IPS-20b (cell line): ENCODE measurements around the gene SLC43A2.
"Not testable (repeated sequence)": the region's sequence is repeated elsewhere in the genome, so short reads cannot be mapped to it uniquely, and the experiment has no call there.

Source experiments
- H3K27ac ChIP-seq: one replicate; pipeline ENCODE4 v1.5.1; 2013; ENCODE audit warnings: low read length
- H3K27me3 ChIP-seq: 2 replicates; pipeline ENCODE4 v1.6.1; 2013; ENCODE audit warnings: mild to moderate bottlenecking, low read length, inconsistent platforms; ENCODE audit not compliant: insufficient read depth
- H3K36me3 ChIP-seq: 2 replicates; pipeline ENCODE4 v1.6.1; 2013; ENCODE audit warnings: low read depth, mild to moderate bottlenecking, inconsistent platforms, low read length, moderate library complexity; ENCODE audit not compliant: insufficient read depth
- H3K4me1 ChIP-seq: 2 replicates; pipeline ENCODE4 v1.6.1; 2013; ENCODE audit warnings: mild to moderate bottlenecking, control low read depth, inconsistent platforms, low read length, moderate library complexity; ENCODE audit not compliant: insufficient read depth
- H3K4me3 ChIP-seq: 2 replicates; pipeline ENCODE4 v1.5.1; 2013; ENCODE audit warnings: mild to moderate bottlenecking, low read length, inconsistent platforms
- H3K9ac ChIP-seq: 2 replicates; pipeline ENCODE4 v1.6.1; 2013; ENCODE audit warnings: low read depth, mild to moderate bottlenecking, inconsistent platforms, low read length, moderate library complexity
- H3K9me3 ChIP-seq: 2 replicates; pipeline ENCODE4 v1.6.1; 2013; ENCODE audit warnings: mild to moderate bottlenecking, low read depth, low read length, inconsistent platforms; ENCODE audit not compliant: insufficient read depth

Gene SLC43A2

DNA sequence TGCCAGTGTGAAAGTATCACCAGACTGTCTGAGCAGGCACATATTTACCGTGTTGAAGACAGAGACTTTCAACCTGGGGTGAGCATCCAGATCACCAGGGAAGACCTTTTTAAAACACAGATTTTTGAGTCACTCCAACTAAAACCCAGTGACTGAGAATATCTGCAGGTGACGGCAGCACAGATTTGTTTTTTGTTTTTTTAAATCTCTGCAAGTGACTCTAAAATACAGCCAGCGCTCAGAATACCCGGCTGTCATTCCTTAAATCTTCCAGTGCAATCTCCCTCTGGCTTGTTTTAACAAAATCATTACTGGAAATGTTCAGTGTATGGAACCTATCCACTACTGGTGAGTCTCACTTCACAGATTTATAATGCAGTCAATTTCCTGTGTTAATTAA, 92.9 kb downstream of the SLC43A2 start:
- Histone ChIP-seq H3K9me3 (no peaks in the 10 kb centered on the region), H3K27me3 (no peaks in the 10 kb centered on the region), H3K4me1 (no peaks in the 10 kb centered on the region), H3K4me3 (no peak overlapping the region), H3K27ac (no peak overlapping the region), H3K9ac (no peak overlapping the region), H3K36me3 (peaks cover 72% of the 10 kb centered on the region)

DNA sequence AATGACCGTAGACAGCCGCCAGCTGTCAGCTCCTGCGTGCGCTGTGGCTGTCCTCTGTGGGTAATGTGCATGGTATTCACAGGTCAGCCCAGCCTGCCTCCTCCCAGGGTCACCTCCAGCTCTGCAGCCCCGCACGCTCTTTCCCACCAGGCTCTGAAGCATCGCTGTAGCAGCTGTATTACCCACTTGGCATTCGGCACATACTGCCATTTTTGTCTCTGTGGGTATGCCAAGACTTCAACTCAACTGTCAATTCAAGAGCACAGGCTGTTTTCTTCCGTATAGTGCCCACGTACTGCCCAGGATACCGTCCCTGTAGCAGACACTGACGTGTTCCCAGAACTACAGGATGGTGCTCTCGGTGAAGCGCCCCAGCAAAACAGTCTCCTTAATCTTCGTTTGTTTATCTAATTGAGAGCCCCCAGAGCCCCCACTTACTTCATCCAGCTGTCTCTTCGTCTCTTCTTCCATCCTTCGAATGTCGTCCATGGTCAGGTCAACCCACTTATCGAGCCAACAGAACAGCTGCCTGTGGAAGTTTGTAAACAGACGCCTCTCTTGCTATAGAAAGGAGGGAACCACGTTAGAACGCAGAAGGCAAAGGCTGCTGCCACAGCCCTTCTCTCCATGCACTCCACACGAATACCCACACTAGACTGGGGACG, 94.8 kb downstream of the SLC43A2 start:
- Histone ChIP-seq H3K9ac (no peak overlapping the region), H3K27me3 (no peaks in the 10 kb centered on the region), H3K27ac (no peak overlapping the region), H3K36me3 (peaks cover 69% of the 10 kb centered on the region), H3K4me3 (no peak overlapping the region), H3K4me1 (no peaks in the 10 kb centered on the region), H3K9me3 (no peaks in the 10 kb centered on the region)

DNA sequence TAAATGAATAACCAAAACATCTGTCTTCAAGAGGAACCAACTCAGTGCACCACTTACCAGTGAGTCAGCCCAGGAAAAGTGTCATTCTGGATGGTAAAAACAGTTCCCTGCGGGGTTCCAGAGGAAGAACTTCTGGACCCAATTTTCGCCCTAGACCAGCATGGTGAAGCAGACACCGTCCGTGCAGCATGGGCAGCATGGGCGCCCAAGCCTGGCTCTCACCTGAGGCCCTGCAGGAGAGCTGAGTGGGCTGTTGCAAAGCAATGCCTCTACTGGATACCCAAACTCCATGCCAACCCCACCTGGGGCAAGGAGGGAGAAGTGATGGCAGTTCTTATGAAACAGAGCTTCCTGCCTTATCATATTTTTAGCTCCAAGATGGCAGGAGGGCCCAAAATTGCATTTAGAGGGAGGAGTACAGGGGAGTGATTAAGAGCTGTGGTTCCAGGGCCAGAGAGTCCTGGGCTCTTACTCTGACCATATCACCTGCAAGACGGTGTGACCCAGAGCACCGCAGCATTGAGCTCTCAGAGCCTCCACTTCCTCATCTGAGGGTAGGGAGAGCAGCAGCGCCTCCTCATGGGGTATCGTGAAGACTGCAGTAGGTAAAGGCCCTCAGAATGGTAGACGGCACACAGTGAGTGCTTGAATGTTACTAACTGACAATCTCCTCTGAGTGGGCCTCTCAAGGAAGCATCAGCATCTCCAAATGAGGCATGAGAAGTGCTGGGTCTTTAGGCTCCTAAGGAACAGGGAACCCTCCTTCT, 95.6 kb downstream of the SLC43A2 start:
- no peaks in the 10 kb centered on the region for H3K27me3 ChIP-seq
- peaks cover 61% of the 10 kb centered on the region for H3K36me3 ChIP-seq
- H3K9ac ChIP-seq, result no peak overlapping the region
- no peak overlapping the region for H3K27ac ChIP-seq
- no peak overlapping the region for H3K4me3 ChIP-seq
- no peaks in the 10 kb centered on the region for H3K9me3 ChIP-seq
- H3K4me1 ChIP-seq, result no peaks in the 10 kb centered on the region

DNA sequence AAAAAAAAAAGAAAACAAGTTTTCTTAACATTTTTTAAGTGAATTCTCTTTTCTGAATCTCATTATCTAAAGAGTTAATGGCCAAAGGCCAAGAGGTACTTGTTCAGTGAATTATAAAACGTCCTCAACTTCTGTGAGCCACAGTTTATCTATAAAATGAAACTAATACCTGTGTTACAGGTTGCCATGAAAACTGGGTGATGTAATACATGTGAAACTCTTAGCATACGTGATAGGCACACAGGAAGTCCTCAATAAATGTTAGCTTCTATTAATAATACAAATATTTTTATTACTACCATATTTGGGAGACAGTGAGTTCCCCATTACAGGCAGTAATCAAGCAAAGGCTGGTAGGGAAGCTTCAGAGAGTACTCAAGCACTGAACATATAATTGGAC, 98.8 kb downstream of the SLC43A2 start:
- no peaks in the 10 kb centered on the region for H3K4me1 ChIP-seq
- H3K27me3 ChIP-seq, result no peaks in the 10 kb centered on the region
- peaks cover 62% of the 10 kb centered on the region for H3K36me3 ChIP-seq
- H3K27ac ChIP-seq, result no peak overlapping the region
- no peak overlapping the region for H3K4me3 ChIP-seq
- no peak overlapping the region for H3K9ac ChIP-seq
- no peaks in the 10 kb centered on the region for H3K9me3 ChIP-seq

DNA sequence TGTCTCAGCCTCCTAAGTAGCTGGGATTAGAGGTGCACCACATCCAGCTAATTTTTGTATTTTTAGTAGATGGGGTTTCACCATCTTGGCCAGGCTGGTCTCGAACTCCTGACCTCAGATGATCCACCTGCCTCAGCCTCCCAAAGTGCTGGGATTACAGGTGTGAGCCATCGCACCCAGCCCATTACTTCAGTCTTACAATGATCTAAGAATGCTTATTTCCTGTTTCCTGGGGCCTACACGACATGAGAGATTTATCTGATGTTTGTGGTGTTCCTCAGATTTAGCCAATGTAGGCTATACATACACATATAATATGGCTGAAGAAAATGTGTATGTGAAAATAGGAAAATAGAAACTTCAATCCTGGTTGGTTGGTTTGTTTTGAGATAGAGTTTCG, 101.8 kb downstream of the SLC43A2 start:
- H3K4me1 ChIP-seq, H3K9ac ChIP-seq, H3K27ac ChIP-seq, H3K4me3 ChIP-seq, H3K9me3 ChIP-seq, H3K27me3 ChIP-seq: not testable (repeated sequence)
- H3K36me3 ChIP-seq, result peaks cover 42% of the 10 kb centered on the region

DNA sequence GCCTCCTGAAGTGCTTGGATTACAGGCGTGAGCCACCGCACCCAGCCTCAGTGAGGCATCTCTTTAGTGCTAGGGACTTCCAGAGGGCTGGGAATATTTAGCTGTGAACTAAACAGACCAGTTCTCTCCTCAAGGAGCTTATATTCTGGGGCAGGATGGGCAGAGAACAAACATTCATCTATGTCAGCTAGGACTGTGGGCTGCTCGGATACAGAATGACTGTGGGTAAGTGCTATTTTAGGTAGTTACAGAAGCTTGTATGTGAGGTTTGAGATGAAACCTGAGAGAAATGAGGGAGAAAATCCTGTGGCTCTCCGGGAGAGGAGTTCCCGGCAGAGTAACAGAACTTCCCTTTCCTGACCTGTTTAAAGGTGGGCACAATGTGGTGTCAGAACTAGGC, 106.0 kb downstream of the SLC43A2 start:
- no peaks in the 10 kb centered on the region for H3K27me3 ChIP-seq
- no peak overlapping the region for H3K4me3 ChIP-seq
- H3K4me1 ChIP-seq, result no peaks in the 10 kb centered on the region
- no peaks in the 10 kb centered on the region for H3K9me3 ChIP-seq
- no peak overlapping the region for H3K27ac ChIP-seq
- no peak overlapping the region for H3K9ac ChIP-seq
- peaks cover 34% of the 10 kb centered on the region for H3K36me3 ChIP-seq

DNA sequence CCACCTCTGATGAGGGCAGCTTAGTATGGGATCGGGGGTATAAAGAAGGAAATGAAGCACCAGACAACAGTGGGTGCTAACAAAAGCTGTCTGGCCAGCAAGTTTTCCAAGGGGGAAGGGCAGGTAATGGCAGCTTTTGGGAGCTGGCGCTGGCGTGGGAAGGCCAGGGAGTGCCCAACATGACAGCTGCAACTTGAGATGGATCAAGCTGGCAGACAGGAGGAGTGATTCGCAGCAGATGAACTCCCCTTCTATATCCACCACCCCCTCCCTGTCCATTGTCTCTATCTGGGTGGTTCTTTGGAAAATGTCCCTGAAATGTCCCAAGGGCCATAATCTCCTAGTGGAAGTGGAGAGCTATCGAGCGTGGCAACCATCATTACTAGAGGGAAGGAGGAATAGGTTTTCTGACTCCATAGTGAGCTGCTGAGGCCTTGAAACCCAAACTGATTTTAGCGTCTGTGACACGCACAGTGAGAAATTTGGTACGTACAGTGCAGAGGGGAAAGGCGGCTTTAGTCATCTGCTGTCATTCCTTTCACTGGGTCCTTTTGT, 107.5 kb downstream of the SLC43A2 start:
- Histone ChIP-seq H3K27me3 (no peaks in the 10 kb centered on the region), H3K36me3 (peaks cover 21% of the 10 kb centered on the region), H3K27ac (no peak overlapping the region), H3K9me3 (no peaks in the 10 kb centered on the region), H3K4me3 (no peak overlapping the region), H3K9ac (no peak overlapping the region), H3K4me1 (no peaks in the 10 kb centered on the region)

DNA sequence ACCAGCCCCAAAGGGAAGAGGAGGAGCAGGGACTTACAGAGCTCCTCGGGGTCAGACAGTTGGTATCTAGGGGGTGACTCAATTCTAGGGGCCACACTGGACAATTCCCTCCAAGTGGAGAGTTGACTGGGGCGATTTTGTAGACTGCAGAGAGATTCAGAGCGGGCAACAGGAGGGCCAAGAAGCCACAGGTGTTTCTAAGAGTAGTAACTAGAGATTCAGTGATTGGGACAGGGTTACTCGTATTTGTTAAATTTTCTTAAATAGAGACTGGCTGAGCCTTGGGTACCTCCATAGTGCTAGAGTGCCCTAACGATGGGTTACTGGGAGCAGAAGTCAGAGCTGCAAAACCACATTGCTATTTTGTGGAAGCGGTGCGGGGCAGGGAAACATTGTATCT, 109.0 kb downstream of the SLC43A2 start:
- Histone ChIP-seq H3K4me3 (no peak overlapping the region), H3K36me3 (peaks cover 18% of the 10 kb centered on the region; the same call in 1 of the 2 replicates), H3K9me3 (no peaks in the 10 kb centered on the region), H3K27ac (no peak overlapping the region), H3K4me1 (no peaks in the 10 kb centered on the region), H3K27me3 (no peaks in the 10 kb centered on the region), H3K9ac (no peak overlapping the region)
